Stimulated activated naive CD4-positive, alpha-beta T cell (primary cell): ENCODE data around the gene TMEM245.

Source experiments
- DNase-seq, 6 experiments: peaks; one replicate each; lab custom pipeline; 2025; lab: John Stamatoyannopoulos, UW

TMEM245 gene

DNA sequence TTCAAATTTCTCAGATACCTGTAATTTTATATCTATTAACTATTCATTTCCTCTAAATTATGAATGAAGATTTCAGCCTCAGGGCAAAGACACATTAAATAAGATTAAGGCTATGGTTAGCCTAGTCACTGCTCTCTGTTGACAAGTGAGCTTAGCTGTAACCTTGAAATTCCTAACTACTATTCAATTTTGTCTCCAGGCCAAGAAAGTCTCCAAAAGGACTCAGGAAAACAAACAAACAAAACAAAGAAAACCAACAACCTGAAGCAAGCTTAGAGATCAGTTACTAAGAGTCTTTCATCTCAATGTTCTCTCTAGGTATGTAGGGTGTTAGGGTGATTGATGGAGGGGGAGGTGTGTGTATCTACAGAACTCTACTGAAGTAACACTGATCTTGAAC lies 96.9 kb downstream of the TMEM245 start:
- DNase-seq, result no peak

DNA sequence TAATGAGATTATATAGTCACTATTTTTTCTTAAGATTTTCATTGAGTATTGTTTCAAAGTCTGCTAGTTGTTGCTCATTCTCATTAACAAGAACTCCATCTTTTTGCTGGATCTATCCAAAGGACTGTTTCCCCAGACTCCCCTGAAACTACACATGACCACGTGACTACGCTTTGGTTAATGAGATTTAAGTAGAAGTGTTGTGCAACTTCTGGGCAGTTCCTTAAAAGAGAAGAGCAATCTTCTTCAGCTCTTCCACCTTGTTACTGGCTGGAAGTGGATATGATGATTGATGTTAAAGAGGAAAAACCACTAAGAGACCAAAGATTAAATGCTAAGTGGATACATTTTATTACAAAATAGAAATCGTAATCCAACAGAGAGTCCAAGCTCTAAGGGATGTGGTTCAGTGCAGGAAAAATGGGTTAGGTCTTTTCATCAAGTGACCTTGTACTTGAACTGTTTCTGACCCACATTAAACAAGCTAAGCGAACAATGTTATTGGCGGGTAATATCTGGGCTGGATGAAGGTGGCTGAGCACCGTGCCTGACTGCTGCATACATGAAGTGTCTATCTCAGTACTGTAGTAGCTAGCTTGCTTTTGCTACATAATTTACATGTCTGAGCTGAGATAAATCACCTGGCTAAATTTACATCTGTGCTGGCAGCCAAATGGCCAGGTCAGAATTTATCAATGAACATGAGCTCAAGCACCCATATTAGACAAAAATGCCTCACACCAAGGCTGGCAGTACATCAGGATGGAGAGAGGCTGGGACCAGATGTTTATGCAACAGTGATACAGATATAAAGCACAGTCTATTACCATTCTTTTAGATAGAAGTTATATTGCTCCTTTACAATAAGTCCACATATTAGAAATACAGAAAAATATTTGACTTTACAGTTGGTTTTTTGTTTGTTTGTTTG lies 98.9 kb downstream of the TMEM245 start:
- no peak for DNase-seq

DNA sequence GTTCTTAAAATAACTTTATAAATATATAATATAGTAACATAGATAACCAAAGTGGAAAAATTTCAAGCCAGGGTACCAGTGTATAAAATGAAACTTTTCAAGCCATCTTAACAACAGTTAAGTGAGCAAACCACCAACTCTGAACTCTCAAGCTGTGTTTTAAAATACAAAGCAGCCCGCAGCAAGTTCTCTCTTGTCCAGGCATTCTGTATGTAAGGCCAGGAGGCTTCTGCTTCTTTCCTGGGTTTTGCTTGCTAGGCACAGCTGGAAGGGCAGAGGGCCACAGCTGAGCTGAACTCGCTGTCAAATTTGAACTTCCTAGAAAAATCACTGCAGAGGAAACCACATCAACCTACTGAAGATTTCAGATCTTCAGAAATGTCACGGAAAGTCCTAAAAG lies 99.6 kb downstream of the TMEM245 start:
- no peak for DNase-seq

DNA sequence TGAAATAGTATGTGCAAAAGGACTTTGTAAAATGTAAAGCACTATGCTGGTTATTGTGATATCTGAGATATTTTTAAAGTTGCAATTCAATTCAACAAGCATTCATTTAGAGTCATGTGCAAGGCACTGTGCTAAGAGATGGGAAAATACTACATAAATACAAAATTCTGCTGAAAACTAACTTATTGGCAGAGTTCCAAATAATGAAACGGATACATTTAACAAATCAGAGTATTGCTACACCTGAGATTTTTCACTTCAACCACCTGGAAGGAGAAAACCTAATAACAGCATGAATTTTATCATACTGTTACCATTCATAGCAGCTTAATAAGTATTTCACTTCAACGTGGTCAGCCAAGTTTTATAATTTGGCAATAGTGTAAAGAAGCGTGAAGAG lies 100.3 kb downstream of the TMEM245 start:
- DNase-seq, result no peak

DNA sequence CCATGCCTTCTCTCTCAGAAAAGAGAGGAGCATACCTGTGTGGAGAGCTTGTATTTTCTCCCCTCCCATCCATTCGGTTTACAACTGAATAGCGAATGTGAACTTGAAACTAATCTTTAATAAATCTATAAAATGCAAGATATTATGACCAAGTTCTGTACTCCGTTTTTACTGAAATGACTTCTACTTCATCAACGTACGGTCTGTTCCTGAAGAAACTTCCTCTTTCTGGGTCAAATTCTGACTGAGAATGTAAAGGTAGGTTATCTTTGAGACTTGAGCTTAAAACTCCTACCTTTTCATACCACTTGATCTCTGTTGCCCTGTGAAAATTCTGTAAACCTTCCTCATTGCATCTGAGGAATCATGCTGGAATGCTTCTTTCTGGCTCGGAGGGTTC lies 102.3 kb downstream of the TMEM245 start:
- no peak for DNase-seq

DNA sequence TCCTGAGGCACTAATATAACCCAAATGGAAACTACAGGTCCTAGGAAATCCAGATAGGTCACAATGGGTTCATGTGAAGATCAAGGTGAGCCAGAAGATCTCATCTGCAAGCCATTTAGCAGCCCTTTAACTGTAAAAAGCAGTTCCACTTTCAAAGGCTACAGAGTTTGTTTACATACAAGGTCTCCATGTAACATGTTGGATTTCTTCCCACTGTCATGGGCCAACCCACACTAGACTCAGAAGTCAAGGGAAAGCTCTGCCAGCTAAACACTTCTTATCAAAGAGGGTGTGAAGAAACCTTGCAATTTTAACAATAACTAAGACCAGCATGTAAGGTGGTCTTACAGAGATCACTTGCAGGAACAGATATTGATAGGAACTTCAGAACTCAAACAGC lies 102.7 kb downstream of the TMEM245 start:
- DNase-seq, result no peak

GRCh38 chr9:109016132-109016531 lies 103.6 kb downstream of the TMEM245 start:
- no peak for DNase-seq

GRCh38 chr9:109014608-109015280 lies 105.0 kb downstream of the TMEM245 start:
- no peak for DNase-seq

- DNase-seq, result peak in 1 of 6 experiments; percentile 15
Measured at GRCh38 chr9:109013679-109014607, 105.8 kb downstream of the TMEM245 start.

- DNase-seq, result peak; percentile 69 to 91 (median 81)
Measured at GRCh38 chr9:109012876-109013678, 106.7 kb downstream of the TMEM245 start, which contains the start of gene CTNNAL1. Gene CTNNAL1, minus strand, starts transcription at chr9:109013499. Its CDS starts 57 bp downstream, at chr9:109013442.

DNA sequence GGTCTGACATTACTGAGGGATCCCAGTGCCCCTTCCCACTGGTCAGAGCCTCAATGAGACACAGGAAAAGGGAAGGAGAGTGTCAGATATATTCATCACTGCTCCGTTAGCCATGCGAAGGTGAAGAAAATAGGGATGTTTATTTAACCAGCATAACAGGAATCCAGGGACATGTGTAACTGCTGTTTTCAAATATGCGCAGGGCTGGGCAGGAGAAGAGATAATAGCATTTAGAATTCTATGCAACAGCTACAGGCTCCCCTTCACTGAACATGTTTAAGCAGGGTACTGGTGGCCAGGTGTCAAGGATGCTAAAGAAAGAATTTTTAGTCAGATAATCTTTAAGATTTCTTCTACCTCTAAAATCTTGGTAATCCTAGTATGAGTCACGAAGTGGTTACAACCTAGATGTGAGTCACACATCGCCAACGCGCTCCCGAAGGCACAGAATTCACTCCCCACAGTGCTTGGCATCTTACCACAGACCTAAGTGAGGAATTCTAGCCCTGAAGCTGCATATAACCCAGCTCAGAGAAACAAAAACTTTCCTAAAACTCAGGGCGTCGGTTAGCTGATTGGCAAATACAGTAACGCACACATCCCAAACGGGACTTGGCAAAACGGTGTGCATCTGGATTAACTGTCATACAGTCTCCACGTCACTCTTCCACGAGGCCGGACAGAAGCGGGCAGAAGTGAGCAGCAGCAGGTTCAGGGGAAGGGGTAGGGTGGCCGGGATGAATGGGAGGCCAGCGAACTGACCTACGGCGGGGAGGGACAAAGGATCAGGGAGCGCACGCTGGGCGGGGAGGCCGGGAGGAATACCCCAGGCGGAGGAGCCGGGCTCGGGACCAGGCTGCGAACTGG lies 107.5 kb downstream of the TMEM245 start:
- DNase-seq, result peak in 4 of 6 experiments; percentile 12 to 30 (median 20)

GRCh38 chr9:109011231-109011671 lies 108.5 kb downstream of the TMEM245 start:
- no peak for DNase-seq

DNA sequence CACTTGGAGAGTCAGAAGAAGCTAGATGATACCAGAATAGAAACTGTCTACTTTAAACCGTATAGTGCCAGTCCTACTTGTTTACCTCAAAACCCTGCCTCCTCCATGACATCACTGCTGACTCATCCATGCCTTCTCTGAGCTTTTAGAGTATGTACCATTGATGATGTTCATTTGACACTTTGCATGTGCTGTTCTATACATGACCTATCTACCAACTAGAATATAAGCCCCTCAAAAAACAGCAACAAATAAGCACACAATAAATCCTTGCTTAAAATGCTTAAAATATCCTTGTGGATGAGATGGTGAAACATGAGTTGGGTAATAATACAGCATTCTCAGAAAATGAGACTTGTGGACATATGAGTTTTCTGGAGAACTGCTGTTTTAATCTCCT lies 109.0 kb downstream of the TMEM245 start:
- DNase-seq, result peak in 3 of 6 experiments; percentile 1 to 18 (median 9)

DNA sequence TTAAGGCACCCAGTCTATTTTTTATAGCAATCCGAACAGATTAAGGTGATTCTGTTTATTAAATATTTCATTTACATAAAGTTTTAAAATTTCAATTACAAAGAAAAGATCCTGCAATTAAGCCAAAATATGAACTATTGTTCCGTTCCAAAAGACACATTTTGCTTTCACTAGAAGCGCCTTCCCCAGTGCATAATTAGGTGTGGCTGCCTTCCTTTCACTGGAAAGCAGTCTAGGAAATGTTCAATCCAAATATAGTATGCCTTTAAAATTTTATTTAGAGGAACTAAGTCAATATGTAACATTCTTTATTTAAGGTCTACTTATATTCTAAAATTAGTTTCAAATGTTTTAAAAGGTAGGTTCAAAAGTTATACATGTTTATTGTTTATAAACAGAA lies 114.1 kb downstream of the TMEM245 start:
- DNase-seq, result no peak

DNA sequence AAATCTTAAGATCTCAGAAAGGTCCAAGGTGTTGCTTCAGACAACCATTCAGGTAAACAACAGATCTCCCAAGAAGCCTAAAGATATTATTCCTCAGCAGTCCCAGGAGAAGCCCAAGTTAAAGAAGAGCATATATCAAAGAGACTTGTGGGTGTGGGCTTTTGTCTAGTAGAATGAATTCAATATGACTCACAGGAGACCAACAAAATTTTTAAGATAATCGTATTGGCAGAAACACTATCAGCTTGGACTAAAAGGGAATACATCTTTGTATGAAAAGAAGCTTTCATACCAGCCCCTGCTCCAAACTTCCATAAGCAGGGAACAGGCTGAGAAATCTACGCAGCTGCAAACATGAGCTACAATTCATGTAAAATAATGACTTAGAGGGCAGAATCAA lies 116.6 kb downstream of the TMEM245 start:
- no peak for DNase-seq

DNA sequence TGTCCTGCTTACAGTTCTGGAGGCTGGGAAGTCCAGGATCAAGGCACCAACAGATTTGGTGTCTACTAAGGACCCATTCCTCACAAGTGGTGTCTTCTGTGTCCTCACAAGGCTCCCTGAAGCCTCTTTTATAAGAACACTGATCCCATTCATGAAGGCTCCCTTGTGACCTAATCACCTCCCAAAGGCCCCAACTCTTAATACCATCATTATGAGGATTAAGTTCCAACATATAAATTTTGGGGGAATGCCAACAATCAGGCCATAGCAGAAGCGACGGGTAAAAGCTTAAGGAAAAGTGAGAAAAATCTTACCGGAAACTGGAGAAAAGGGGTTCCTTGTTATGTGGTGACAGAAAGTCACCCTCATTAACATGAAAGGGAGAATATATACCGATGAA lies 117.6 kb downstream of the TMEM245 start:
- no peak for DNase-seq

- DNase-seq, result peak in 1 of 6 experiments; percentile 3
Measured at GRCh38 chr9:109001275-109001676, 118.5 kb downstream of the TMEM245 start.

DNA sequence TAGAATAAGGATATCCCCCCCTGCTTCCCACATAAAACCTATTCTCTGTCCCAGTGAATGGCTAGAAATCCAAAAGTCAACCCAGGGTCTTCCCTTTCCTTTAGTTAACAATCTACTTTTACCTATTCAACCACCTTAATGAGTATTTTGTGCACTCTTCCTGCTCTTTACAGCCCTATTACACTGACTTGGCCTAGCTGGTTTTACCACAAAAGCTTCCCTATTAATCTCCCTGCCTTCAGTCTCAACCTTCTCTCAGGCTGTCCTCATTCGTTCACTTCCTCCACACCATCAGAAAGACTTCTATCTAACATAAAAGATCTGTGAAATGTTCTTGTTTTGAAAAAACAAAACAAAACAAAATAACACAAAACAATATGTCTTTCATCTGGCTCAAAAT lies 122.6 kb downstream of the TMEM245 start:
- DNase-seq, result no peak

DNA sequence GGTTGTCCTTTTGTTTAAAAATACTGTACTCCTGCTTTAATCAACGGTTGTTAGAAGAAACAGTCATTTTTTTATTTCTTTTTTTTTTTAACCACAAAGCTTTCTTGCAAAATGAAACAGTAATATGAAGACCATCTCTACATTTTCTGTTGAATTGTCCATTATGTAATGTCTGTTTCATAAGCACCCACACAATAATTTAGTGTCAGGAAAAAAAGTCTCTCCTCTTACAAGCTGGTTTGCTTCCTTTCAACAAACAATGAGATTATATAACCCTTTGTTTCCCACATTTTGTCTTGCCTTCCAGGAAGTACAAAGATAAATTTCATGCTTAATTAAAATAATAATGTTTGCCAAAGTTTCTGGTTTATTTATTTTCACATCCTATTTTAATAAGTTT lies 123.1 kb downstream of the TMEM245 start:
- DNase-seq, result no peak

DNA sequence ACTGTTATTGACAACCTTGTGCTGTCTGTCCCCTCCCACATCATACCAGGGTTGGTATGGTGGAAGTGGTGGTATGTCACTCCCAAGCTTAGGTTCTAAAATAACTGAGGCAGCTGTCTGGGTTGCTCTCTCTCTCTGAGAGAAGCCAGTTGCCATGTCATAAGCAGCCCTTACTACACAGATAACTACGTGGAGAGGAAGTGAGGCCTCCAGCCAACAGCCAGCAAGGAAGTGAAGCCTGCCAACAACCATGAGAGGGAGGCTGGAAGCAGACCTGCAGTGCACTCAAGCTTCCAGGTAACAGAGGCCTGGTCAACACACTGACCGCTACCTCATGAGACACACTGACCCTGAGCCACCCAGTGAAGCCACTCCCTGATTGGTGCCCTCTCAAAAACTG lies 125.1 kb downstream of the TMEM245 start:
- peak in 1 of 6 experiments; percentile 6 for DNase-seq
